ENCODE results near the gene HPX. TPM values are rescaled to one million over a fixed set of nuclear protein-coding genes. Genes with fewer than 3 reads are reported as not detected.

Gene HPX, protein sequence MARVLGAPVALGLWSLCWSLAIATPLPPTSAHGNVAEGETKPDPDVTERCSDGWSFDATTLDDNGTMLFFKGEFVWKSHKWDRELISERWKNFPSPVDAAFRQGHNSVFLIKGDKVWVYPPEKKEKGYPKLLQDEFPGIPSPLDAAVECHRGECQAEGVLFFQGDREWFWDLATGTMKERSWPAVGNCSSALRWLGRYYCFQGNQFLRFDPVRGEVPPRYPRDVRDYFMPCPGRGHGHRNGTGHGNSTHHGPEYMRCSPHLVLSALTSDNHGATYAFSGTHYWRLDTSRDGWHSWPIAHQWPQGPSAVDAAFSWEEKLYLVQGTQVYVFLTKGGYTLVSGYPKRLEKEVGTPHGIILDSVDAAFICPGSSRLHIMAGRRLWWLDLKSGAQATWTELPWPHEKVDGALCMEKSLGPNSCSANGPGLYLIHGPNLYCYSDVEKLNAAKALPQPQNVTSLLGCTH
- total RNA-seq: 2.5 TPM

DNA sequence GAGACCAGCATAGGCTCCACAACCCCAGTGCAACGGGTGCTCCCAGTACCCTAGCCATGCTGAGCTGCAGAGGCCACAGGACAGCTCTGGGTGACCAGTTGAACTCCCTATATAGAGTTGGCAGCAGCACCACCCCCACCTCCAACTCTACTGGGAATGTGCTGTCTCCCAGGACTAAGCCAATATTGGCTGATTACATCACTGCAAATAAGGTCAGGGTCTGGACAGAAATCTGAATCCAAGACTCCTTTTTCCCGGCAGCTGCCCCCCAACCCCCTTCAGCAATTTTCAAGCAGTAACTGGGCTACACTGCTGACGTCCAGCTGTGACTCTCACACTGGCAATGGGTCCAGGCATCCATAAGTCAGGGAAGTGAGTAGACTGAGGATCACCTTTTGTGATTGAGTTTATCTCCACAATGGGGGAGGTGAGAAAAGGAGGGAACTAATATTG, at the start of gene HPX:
HPX (minus strand) TSS at position 82 of the 453 bp plus-strand sequence; CDS start at position 58, 24 bp downstream.

GRCh38 chr11:6481012-6481923, 40.5 kb upstream of the HPX start, which contains the start of the genes ARFIP2 and TIMM10B:
Gene ARFIP2 (minus strand): TSS chr11:6481331. CDS start chr11:6480421, 910 bp downstream.
Gene TIMM10B (plus strand): TSS chr11:6481501. CDS start chr11:6481517, 16 bp downstream.

DNA sequence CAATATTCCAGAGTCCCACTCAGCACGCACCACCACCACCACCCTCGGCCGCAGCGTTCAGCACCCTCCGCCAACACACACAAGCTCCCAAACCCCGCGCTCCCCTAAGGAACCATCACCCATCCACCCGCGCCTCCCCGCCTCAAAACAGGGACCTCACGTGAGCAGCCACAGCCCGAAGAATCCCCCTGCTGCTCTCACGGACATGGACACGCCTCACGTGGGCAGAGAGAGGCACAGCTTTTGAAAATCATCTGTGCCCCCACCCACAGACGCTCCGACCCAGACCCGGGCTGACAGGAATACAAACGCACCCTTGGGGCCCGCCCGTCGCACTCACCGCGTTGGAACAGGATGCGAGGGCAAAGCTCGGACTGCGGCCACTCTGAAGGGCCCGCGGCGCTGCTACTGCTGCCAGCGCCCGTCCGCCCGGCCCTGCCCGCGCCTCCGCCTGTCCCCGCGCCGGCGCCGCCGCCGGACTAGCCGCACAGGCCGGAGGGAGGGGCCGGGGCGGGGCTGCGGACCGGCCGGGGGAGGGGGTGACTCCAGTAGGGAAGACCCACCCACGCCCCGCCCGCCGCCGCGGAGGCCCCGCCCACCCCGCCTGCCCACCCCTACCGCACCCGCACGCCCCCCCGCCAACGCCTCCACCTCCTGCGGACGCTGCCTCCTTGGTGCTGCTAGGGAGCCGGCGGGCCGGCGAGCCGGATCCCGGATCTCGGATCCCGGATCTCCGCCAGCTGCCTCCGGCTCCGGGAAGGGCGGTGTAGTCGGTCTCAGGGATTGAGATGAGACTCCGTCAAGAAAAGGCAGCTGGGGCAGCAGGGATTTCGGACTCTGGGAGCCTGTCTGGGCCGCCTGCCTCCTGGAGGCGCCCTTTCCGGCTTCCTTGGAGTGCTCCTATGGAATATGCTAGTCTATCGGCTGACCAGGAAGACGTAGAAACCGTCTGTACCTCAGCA, 32.9 kb upstream of the HPX start, which contains the start of gene TRIM3:
TRIM3 (minus strand) TSS at position 491 of the 962 bp plus-strand sequence. CDS start 8,246 bp downstream, outside the sequence.

DNA sequence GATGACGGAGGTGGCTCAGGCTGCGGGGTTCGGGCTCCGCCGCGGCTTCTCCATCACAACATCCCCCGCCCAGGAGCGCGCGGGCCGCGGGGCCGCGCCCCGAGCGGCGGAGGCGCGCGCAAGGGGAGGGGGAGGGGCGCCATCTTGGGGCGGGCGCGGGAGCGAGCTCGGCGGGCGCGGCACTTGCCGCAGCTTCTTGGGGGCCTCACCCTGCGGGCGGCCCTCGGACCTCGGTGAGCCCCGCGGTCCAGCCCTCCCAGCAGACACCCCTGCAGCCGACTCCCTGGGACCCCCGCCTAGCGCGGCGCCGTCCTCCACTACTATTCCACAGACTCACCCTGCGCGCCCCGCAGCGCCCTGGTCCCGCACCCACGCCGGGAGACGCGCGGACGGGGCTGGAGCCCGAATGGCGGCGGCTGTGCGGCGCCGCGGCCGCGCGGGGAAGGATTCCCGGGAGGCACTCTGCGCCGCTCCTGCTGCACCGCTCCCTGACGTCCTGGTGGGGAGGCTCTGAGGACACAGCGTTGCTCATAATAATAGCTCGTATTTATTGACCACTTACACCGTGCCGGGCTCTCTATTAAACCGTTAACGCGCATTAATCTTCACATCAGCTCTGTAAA, 21.7 kb downstream of the HPX start, which contains the start of gene APBB1:
APBB1 (minus strand) TSS at position 86 of the 623 bp plus-strand sequence. CDS start 7,747 bp downstream, outside the sequence.

GRCh38 chr11:6389905-6390717, 50.7 kb downstream of the HPX start, which contains the start of gene SMPD1:
Gene SMPD1 (plus strand): TSS chr11:6390474. CDS start chr11:6390599, 125 bp downstream.

Other genes with a start within 250 kb of the HPX start
- not detected for gene OR52W1, start 241.8 kb downstream of the HPX start, total RNA-seq
- not detected for gene C11orf42, start 235.4 kb downstream of the HPX start, total RNA-seq
- 57.0 TPM for gene FHIP1B, start 206.4 kb downstream of the HPX start, total RNA-seq
- 0.23 TPM for gene CNGA4, start 201.9 kb downstream of the HPX start, total RNA-seq
- gene CCKBR, start 181.1 kb downstream of the HPX start, total RNA-seq: 0.41 TPM
- gene CAVIN3, start 120.5 kb downstream of the HPX start, total RNA-seq: 25.0 TPM
- 27.4 TPM for gene SMPD1, start 50.5 kb downstream of the HPX start, total RNA-seq
- gene APBB1, start 21.9 kb downstream of the HPX start, total RNA-seq: 61.8 TPM
- gene TRIM3, start 33.0 kb upstream of the HPX start, total RNA-seq: 48.8 TPM
- 44.1 TPM for gene ARFIP2, start 40.3 kb upstream of the HPX start, total RNA-seq
- 22.5 TPM for gene TIMM10B, start 40.5 kb upstream of the HPX start, total RNA-seq
- gene DNHD1, start 56.3 kb upstream of the HPX start, total RNA-seq: 11.6 TPM
- gene RRP8, start 162.6 kb upstream of the HPX start, total RNA-seq: 19.6 TPM
- 143 TPM for gene ILK, start 162.8 kb upstream of the HPX start, total RNA-seq
- gene TAF10, start 171.2 kb upstream of the HPX start, total RNA-seq: 56.2 TPM
- gene TPP1, start 178.4 kb upstream of the HPX start, total RNA-seq: 113 TPM
- 73.7 TPM for gene DCHS1, start 214.8 kb upstream of the HPX start, total RNA-seq
- 40.5 TPM for gene MRPL17, start 242.4 kb upstream of the HPX start, total RNA-seq

Measured in metanephros (tissue), 1 donor.